GM21737 (cell line): ENCODE measurements around the gene B4GAT1.
A peak's percentile ranks its signal among the peaks of the same experiment; 100 is the strongest.
"Not testable (repeated sequence)": the region's sequence is repeated elsewhere in the genome, so short reads cannot be mapped to it uniquely, and the experiment has no call there.

ENCODE experiments used
- ATAC-seq: cut with Tn5 transposase; IDR thresholded peaks from one replicate; pipeline ENCODE4 v1.9.1; 2021; ENCODE audit warnings: mild to moderate bottlenecking, moderate library complexity; ENCODE audit not compliant: unreplicated experiment

Gene B4GAT1

DNA sequence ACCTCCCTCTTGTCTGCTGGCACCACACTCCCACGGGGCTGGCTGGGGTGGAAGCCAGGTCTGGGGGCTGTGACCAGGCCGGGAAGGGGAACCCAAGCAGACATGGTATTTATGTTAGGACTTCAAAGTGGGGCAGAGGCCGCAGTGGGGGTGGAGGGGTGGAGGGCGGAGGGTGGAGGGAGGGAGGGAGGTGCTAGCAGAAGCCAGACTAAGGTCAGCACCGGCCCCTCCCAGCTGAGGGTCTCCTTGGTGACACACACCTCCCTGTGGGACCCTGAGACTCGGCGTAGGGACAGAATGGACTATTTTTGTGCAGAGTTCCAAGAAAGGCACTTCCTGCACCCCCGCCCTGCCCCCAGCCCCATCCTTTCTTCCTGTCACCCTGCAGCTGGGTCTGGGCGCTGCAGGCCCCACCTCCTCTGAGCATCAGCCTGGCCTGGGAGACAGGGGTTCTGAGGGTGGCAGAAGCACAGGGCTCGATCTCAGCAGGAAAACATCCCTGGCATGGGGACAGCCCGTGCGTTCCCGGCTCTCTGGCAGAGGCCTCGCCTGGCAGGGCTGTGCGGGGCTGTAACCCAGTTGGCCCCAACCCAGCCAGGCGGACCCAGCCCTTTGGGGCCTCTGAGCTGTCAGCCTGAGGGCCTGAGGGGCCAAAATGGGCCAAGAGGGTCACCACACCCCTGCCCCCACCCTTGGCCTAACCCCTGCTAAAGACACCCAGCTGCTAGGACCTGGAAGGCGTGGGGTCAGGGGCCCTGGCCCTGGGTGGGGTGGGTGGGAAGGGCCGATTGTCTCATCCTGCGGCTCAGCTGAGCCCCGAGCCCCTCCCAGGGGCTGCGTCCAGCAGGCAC lies 20.9 kb downstream of the B4GAT1 start:
- no peak for ATAC-seq

DNA sequence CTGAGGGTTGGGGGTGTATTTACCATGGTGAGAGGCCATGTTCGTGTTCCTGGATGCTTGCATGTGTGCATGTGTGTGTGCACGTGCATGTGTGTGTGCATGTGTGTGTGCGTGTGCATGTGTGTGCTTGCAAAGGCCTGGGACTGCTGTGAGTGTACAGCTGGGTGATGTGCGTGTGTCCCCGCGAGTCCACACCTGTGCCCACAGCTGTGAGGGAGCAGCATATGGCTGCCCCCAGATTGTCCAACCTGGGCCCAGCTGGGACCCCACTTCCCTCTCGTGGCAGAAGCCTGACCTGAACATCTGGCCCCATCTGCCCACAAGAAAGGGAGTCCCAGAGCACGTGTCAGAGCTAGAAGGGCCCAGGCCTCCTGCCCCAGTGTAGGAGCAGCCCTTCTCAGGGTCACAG lies 22.2 kb downstream of the B4GAT1 start:
- no peak for ATAC-seq

DNA sequence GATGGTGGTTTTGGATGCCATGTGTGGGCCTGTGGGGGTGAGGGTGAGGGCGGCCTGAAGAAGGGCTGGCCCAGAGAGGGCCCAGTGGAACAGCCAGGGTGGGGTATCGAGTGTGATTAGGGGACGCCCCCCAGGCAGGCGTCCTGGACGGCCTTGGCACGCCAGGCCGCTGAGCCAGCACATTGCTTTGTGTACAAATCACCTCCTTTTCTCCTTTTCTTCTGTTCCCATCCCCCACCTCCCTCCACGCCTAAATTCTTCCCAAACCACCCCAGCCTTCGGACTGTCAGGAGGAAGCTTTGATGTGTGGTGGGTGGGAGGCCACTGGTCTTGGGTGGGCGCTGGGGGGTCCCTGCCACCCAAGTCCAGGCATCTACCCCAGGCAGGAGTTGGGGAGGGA lies 22.8 kb downstream of the B4GAT1 start:
- no peak for ATAC-seq

DNA sequence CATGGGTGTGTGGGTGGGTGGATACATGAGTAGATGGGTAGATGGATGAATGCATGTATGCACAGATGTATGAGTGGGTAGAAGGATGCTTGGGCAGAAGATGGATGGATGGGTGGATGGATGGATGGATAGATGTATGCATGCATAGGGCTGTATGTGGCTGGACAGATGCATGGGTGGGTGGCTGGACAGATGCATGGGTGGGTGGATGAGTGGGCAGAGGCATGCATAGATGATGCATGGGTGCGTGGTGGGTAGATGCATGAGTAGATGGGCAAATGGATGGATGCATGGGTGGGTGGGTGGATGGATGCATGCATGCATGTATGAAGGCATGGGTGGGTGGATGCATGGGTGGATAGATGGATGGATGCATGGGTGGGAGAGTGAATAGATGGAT lies 23.7 kb downstream of the B4GAT1 start:
- no peak for ATAC-seq

DNA sequence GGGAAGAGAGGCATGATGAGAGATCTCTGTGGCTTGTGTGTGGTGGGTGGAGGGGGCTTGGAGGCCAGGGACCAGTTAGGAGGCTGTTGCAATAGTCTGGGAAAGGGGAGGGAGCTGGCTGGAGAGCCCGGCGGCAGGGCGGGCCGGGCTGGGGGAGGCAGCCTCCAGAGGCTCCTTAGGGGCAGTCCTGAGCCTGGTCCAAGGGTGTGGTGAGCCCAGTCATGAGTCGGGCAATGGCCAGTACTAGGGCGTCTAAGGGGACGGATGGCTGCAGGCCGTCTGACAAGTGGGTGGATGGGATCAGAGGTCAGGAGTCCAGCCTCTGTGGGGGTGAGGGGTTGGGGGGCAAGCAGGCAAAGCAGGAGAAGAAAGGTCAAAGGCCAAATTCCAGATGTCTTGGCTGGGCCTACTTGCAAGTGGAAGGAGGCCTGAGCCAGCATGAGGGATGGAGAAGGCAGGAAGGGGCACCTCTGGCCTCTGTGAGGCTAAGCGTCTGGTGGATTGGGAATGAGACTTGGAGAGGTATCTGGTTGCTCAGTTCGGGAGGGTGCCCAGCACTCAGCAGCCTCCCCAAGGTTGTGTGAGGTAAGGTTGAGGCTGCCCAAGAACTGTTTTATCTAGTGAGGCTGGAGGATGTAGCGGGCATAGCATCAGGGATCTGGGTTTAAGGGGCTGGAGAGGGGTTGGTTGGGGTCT lies 24.5 kb downstream of the B4GAT1 start:
- no peak for ATAC-seq

DNA sequence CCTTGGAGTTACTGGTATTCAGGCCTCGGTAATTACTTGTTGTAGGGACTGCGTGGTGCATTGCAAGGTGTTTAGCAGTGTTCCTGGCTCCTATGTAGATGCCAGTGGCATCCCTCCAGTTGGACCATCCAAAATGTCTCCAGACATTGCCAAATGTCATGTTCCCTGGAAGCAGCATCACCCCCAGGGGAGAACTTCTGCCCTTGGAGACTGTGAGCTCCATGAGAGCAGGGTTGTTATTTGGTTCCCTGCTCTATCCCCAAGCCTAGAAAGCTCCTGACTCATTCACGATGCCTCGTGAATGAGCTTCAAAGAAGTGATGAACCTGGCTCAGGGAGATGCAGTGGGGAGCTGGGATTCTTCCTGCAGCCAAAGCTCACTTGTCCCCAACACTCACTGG lies 25.8 kb downstream of the B4GAT1 start:
- no peak for ATAC-seq

DNA sequence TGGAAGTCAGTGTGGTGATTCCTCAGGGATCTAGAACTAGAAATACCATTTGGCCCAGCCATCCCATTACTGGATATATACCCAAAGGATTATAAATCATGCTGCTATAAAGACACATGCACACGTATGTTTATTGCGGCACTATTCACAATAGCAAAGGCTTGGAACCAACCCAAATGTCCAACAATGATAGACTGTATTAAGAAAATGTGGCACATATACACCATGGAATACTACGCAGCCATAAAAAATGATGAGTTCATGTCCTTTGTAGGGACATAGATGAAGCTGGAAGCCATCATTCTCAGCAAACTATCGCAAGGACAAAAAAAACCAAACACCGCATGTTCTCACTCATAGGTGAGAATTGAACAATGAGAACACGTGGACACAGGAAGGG lies 26.7 kb downstream of the B4GAT1 start:
- ATAC-seq = not testable (repeated sequence)

DNA sequence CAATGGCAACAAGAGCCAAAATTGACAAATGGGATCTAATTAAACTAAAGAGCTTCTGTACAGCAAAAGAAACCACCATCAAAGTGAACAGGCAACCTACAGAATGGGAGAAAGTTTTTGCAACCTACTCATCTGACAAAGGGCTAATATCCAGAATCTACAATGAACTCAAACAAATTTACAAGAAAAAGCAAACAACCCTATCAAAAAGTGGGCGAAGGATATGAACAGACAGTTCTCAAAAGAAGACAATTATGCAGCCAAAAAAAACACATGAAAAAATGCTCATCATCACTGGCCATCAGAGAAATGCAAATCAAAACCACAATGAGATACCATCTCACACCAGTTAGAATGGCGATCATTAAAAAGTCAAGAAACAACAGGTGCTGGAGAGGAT lies 27.1 kb downstream of the B4GAT1 start:
- ATAC-seq = not testable (repeated sequence)

DNA sequence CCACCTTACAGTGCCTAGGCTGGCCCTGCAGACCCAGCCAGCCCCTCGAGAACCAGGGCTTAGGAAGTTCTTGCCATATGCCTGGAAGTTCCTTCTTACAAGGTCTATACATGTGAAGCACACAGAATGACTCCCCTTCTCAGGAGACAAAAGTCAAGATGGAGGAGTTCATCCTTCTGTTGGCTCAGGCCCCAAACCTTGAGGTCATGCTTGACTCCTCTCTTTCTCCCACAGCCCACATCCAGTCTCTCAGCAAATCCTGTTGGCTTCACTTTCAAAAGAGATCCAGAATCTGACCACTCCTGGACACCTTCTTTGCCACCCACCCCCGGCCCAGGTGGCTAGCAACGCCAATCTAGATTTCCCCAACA lies 28.8 kb downstream of the B4GAT1 start:
- ATAC-seq = no peak

DNA sequence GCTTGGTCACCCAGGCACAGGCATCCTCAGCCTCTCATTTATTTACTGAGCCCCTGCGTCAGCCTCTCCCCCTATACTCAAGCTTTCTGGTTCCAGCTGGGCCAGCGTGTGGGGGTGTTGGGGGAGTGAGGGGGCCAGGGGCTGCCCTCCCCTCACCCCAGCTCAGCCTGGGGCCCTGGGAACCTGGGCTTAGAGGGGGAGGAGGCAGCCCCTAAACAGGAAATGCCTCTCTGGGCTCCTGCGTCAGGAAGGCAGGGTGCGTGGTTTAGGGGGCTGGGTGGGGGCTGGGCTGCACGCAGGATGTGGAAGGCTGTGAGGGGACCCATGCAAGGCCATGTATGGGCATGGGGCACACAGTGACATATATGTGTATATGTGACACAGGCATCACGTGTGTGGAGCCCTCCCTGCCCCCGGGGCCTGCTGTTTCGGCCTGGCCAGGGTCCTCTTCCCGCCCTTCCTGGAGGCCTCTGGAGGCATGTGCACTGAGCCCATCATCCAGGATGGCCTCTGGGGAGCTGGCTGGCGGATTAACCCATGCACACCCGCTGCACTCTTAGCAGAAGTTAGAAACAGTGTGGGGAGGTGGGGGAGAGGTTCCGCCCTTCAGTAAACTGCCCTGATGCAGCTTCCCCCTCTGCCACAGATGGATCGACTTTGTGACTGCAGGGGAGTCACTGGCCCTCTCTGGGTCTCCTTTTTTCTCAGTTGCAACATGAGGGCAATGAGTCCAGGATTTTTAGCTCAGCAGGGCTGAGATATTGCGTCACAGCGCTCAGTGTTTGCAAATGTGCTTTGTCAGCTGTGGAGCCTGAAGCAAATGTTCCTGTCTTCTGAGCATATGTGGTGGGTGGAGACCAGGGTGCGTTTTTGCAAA lies 29.5 kb downstream of the B4GAT1 start:
- ATAC-seq = no peak

DNA sequence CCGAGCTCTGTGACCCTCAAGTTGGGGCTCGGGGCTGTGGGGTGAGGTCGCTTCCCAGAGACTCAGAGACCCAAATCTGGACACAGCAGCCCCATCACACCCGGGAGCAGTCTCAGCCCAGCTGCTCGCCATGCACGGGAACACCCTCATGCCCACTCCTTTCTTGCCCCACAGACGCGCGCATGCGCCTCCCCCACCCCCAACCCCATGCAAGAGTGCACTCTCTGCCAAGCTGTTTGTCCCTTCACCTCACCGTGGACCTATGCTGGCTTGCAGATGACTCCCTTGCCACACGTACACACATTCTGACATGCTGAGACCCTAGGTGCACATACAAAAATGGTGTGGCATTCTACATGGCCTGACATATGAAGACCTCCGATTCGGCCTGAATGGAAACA lies 30.1 kb downstream of the B4GAT1 start:
- ATAC-seq = no peak

DNA sequence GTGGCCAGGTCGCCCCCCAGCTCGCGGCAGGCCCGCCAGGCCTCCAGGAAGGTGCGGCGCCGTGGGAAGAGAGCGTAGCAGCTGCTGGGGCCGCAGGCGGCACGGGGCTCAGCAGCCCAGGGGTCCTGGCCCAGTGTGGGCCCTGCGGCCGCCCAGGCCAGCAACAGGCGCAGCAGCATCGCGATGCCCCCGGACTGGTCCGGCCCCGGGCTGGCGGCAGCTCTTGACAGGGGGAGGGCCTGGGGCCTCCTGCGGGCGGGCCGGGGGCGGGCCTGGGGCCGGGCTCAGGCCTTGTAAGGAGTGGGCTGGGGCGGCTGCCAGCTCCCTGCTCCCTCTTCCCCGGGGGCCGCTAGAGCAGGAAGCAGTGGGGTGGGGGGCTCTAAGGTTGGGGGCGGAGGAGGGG lies 30.6 kb downstream of the B4GAT1 start, which contains the start of gene CD248:
Gene CD248, minus strand, starts transcription at position 196 of the 403 bp plus-strand sequence. Its CDS starts 17 bp downstream, at position 179.
- ATAC-seq = no peak

DNA sequence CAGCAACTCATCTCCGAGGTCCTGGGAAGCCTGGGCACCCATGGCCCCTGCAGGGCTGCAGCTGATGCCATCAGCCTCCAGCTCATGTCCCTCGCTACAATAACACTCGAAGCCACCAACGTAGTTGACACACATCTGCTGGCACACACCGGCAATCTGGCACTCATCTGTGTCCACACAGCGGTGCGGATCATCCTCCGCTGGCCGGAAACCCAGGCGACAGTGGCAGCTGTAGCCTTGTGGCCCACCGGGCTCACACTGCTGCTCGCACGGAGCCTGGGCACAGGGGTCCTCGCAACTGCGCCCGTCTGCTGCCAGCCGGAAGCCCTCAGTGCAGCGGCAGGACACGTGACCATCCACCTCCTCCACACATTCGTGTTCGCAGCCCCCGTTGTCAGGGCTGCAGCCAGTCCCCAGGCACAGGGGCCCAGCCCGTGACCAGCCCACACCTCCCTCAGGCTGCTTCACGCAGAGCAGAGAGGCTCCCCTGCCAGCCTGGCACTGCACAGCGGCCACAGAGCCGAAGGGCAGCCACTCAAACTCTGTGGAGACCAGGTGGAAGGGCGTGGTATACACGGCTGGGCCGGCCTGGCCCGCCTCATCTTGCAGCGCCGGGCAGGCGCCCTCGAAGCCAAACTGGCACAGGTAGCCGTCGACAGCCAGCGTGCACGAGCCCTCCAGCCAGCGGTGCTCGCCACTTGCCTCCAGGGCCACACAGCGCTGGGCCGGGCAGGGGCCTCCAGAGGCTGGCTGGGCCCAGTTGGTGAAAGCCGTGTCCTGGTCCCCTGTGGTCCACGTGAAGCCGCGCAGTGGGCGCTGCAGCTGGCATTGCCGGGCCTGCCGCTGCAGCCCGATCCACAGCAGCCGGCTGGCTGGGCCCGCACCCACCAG lies 31.3 kb downstream of the B4GAT1 start:
- no peak for ATAC-seq

DNA sequence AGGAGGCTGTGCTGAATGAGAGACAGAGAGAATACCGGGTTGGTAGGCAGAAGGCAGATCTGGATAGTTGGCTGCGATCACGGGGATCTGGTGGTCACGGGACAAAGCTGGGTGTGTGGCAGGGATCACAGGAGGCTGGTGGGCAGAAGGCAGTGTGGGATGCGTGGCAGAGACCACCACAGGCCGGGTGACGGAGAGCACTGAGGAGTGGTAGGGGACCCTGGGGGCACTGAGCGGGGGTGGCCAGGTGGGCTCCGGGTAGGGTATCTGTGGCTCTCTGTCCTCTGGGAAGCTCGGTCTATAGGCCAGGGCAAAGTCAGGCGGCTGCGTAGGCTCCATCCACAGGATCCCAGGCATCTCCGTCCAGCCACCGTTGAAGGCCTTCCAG lies 31.9 kb downstream of the B4GAT1 start:
- ATAC-seq = no peak

DNA sequence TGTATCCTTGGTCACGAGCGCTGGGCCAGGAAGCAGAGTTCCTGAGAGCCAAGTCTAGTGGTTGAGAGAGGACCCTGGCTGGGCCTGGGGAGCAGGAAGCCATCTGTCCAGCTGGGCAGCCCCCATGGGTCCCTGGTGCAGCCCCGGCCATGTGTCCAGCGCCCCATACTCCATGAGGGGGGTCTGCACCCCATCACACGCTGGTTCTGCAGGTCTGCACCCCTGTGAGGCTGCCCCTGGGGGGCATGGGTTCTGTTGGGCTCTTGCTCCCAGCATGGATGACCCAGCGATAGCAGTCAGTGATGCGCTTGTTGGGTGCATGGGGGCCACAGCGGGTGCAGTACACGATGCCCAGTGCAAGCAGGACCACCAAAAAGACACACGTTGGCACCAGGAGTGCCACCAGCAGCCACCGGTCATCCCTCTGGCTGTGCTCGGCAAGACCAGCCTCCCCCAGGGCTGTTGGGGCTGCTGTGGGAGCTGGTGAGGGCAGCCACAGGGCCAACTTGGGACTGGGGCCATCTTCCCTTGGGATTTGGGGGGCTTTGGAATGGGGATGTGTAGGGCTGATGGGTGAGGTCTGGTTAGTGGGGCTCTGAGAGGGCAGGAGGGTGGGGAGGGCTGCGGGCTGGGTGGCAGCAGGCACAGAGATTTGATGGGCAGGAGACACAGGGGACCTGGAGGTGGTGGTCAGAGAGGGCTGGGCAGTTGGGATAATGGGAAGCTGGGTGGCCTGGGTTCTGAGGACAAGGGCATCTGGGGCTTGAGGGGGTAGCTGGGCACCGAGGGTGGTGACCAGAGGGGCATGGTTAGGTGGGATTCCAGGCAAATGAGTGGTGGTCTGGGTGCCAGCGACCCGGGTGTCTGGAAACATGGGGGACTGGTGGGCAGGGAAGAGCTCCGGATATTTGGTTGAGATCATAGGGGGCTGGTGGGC lies 32.6 kb downstream of the B4GAT1 start:
- ATAC-seq = no peak

DNA sequence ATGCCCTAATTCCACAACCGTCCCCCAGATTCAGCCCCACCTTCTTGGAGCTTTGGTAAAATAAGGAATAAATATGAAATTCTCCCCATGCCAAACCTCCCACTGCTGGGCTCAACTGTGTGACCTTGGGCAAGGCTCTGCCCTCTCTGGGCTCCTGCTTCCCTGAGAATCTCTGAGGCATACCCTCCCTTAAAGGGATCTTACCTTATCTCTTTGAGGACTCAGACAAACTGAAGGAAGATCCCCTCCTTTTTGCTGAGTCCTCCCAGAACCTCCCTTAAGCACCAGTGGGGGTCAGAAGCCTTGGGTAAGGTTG lies 33.3 kb downstream of the B4GAT1 start:
- no peak for ATAC-seq

DNA sequence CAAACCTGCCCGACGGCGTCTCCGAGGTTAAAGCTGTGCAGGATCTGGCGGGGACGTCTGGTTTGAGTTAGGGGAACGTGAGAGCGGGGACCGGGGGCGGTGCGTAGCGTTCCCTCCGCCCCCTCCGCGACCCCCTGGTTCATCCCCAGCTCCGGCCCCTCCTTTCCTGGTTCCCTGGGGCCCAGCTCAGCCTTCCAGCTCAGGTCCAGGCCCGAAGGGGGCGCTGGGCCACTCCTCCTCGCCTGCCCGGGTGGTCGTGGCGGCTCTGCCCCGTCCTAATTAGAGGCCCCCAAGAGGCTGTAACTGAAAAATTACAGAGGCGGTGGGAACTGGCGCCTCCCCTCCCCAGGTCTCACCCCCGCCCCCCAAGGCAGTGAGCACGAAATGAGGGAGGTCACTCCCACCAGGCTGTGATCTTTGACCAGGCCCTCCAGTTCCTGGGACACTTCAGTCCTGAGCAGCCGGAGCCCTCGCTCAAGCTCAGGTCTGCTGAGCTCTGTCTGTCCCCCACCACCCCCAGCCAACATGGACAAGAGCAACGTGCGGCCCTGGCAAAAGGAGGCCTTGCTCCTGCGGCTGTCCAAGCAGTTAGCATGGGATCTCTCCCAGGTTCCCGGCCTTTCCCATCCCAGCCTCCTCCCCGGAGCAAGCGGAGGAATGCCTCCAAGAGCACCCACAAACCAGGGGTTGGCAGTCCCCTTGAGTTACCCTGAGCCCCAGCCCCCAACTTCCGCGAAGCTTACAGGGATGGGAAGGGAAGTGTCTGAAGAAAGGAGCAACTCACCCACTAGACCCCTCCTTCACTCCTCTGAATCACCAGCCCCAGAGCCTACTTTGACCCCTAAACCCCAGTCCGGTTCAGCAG lies 33.9 kb downstream of the B4GAT1 start:
- ATAC-seq = no peak

DNA sequence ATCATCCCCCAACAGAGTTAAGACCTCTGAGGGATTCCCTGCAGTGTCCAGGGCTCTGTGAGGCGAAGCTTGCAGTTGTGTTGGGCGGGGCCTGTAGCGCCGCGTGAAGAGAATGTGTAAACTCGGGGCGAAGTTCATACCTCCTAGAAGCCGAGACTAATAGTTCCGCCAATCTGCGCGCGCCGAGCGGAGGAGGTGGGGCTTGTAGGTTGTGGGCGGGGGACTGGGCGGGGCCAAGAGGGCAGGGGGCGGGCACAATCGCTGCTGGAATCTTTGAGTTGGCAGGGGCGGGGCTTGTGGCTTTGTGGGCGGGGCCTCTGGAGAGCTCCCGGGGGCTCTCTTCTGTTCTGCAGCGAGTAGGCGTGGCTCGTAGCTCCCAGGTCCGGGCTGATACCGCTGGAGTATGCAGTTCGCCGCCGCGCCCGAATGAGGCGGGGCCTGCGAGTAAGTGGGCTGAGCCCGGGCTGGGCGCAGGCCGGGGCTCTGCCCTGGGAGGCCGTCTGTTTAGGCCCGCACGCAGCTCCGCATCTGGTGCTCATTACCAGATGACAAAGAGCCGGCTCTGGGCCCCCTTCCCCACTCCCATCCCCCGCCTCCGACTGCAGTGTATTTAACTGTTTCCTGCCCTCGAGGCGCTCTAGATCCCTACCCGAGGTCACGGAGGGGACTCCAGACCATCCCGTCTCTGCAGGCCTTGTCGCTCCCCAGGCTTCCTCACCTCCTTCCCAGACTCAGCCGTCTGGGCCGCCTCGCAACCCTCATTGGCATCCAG lies 34.7 kb downstream of the B4GAT1 start:
- ATAC-seq = peak; percentile 60
